Glutamatergic neuron (in vitro differentiated cells): ENCODE measurements around the gene SAXO1. TPM values are rescaled to one million over a fixed set of nuclear protein-coding genes. Genes with fewer than 3 reads are reported as not detected.

Source experiments
- DNase-seq: peaks from one replicate; pipeline ENCODE4 v3.0.0; 2022
- H3K27ac Mint-ChIP-seq: one replicate; pipeline ENCODE4 v1.8.0; 2020; ENCODE audit warnings: mild to moderate bottlenecking, mixed read lengths, inconsistent platforms; ENCODE audit not compliant: unreplicated experiment
- H3K27me3 Mint-ChIP-seq: one replicate; pipeline ENCODE4 v1.8.0; 2020; ENCODE audit warnings: mild to moderate bottlenecking, moderate library complexity, mixed read lengths, inconsistent platforms; ENCODE audit not compliant: unreplicated experiment
- H3K36me3 Mint-ChIP-seq: one replicate; pipeline ENCODE4 v1.8.0; 2020; ENCODE audit warnings: mild to moderate bottlenecking, mixed read lengths, inconsistent platforms; ENCODE audit not compliant: unreplicated experiment
- H3K4me1 Mint-ChIP-seq: one replicate; pipeline ENCODE4 v1.8.0; 2020; ENCODE audit warnings: mild to moderate bottlenecking, low read depth, mixed read lengths, inconsistent platforms; ENCODE audit not compliant: unreplicated experiment
- H3K4me3 Mint-ChIP-seq: one replicate; pipeline ENCODE4 v1.8.0; 2020; ENCODE audit warnings: mild to moderate bottlenecking, mixed read lengths, inconsistent platforms; ENCODE audit not compliant: unreplicated experiment
- H3K9me3 Mint-ChIP-seq: one replicate; pipeline ENCODE4 v1.8.0; 2020; ENCODE audit warnings: mild to moderate bottlenecking, moderate library complexity, mixed read lengths, inconsistent platforms; ENCODE audit not compliant: unreplicated experiment
- total RNA-seq: library from RNA; stranded (reverse); fragmentation: NEBNext Ultra II Directional; extraction: Animal tissue kit (Norgen Biotek cat#: 25700); gene quantifications from one replicate; pipeline ENCODE4 v1.2.1, GENCODE V29; 2021; ENCODE audit not compliant: unreplicated experiment
- TF ChIP-seq, protein P1 (sequence below): fragments of 200-600 bp; sonication (generic); IDR thresholded peaks from one replicate; pipeline ENCODE4 v1.5.0; 2021; ENCODE audit not compliant: partially characterized antibody, unreplicated experiment

Gene SAXO1
- total RNA-seq, 1 donor from 2014 or later = 0.37 TPM

DNA sequence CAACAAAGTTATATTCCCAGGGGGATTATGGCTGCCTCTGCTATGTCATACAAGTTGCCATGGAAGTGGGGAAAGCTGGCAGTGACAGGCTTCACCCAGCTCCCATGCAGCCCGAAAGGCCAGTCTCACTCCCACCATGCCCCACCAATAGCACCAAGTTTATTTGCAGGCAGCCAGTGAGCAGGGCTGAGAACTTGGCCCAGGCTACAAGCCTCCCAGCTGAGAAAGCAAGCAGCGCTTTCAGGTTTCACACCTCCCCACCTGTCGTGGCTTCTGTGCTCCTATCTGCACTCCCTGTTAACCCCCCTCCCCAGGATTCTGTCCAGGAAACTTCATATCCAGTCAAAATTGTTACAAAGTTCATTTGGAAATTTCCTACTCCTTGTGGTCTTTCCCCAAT is 155.0 kb downstream of the SAXO1 start:
- Mint-ChIP-seq H3K4me3 (no peak overlapping the region), H3K36me3 (peaks cover 1% of the 10 kb centered on the region), H3K9me3 (no peaks in the 10 kb centered on the region), H3K27ac (no peak overlapping the region), H3K27me3 (no peaks in the 10 kb centered on the region), H3K4me1 (no peaks in the 10 kb centered on the region)
- TF ChIP-seq, protein P1, sequence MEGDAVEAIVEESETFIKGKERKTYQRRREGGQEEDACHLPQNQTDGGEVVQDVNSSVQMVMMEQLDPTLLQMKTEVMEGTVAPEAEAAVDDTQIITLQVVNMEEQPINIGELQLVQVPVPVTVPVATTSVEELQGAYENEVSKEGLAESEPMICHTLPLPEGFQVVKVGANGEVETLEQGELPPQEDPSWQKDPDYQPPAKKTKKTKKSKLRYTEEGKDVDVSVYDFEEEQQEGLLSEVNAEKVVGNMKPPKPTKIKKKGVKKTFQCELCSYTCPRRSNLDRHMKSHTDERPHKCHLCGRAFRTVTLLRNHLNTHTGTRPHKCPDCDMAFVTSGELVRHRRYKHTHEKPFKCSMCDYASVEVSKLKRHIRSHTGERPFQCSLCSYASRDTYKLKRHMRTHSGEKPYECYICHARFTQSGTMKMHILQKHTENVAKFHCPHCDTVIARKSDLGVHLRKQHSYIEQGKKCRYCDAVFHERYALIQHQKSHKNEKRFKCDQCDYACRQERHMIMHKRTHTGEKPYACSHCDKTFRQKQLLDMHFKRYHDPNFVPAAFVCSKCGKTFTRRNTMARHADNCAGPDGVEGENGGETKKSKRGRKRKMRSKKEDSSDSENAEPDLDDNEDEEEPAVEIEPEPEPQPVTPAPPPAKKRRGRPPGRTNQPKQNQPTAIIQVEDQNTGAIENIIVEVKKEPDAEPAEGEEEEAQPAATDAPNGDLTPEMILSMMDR = no peak
- no peak for DNase-seq

Other genes with a start within 250 kb of the SAXO1 start
- gene RRAGA, start 16.2 kb upstream of the SAXO1 start, total RNA-seq = 71.8 TPM
- gene HAUS6, start 69.7 kb upstream of the SAXO1 start, total RNA-seq = 18.3 TPM
- 36.9 TPM for gene PLIN2, start 94.3 kb upstream of the SAXO1 start, total RNA-seq
- 34.5 TPM for gene DENND4C, start 197.5 kb upstream of the SAXO1 start, total RNA-seq